GM21825 (cell line): ENCODE data around the gene DDIT3.

ENCODE experiments used
- ATAC-seq: cut with Tn5 transposase; IDR thresholded peaks from one replicate; pipeline ENCODE4 v1.9.1; 2021; ENCODE audit warnings: mild to moderate bottlenecking, moderate library complexity; ENCODE audit not compliant: unreplicated experiment

Gene DDIT3

DNA sequence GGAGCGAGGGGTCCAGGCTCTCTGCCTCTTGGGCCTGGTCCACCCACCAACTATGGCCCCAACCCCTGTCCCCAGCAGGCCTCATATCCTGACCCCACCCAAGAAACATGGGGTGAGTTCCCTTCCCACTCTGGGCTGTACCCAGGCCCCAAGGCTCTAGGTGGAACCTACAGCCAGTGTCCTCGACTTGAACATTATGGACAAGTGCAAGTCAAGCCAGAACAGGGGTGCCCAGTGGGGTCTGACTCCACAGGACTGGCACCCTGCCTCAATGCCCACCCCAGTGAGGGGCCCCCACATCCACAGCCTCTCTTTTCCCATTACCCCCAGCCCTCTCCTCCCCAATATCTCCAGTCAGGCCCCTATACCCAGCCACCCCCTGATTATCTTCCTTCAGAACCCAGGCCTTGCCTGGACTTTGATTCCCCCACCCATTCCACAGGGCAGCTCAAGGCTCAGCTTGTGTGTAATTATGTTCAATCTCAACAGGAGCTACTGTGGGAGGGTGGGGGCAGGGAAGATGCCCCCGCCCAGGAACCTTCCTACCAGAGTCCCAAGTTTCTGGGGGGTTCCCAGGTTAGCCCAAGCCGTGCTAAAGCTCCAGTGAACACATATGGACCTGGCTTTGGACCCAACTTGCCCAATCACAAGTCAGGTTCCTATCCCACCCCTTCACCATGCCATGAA lies 49.2 kb downstream of the DDIT3 start:
- no peak for ATAC-seq

- no peak for ATAC-seq
These were observed 49.9 kb downstream of the DDIT3 start for GRCh38 chr12:57470286-57470969.

DNA sequence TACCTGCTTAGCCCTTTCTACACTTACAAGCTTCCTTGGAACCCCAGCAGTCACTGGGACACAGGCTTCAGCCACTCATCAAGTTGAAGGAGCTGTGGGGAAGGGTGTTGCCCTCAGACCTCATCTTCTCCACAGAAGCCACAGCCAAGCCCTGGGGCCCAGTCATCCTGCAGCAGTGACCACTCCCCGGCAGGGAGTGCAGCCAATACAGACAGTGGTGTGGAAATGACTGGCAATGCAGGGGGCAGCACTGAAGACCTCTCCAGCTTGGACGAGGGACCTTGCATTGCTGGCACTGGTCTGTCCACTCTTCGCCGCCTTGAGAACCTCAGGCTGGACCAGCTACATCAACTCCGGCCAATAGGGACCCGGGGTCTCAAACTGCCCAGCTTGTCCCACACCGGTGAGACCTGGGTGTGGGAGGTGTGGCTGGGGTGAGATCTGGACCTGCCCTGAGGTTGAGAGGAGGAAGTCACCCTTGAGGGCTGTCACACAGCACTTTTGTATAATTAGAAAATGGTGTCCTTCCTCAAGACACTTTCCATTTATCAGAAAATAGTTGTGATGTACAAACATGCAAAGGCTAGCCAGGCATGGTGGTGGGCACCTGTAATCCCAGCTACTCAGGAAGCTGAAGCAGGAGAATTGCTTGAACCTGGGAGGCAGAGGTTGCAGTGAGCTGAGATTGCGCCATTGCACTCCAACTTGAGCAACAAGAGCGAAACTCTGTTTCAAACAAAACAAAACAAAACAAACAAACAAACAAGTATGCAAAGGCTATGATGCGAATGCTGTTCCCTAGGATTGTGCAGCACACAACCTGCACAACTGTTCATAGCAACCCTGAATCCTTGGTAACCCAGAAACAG lies 50.8 kb downstream of the DDIT3 start:
- ATAC-seq: no peak

- no peak for ATAC-seq
These were observed 52.4 kb downstream of the DDIT3 start for GRCh38 chr12:57467915-57468314.

DNA sequence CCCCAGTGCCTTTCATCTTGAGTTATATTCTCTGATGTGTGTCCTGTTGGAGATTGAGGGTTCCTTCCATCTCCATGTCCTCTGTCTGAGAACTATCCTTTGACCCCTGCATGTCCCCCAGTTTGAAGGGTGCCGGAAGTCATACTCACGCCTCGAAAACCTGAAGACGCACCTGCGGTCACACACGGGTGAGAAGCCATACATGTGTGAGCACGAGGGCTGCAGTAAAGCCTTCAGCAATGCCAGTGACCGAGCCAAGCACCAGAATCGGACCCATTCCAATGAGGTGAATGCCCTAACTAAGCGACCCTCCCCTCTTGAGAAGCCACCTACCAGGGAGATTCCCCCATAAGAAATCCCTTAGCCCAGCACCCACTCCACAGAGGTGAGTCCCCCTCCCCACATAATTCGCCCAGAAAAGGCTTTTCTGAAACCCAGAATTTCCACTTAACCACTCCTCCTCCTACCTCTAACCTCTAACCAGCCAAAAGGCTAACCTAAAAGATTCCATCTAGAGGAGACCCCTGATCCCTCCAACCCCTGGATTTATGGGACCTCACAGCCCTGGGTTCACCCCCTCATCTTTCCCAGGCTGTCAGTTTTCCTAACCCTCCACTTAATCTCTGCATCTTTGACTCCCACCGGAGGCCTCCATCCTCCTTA lies 53.0 kb downstream of the DDIT3 start:
- ATAC-seq: no peak
